Measurements from ENCODE around the gene HS6ST1.

GRCh38 chr2:128303911-128304310 lies 14.8 kb downstream of the HS6ST1 start:
- TF ChIP-seq PBX3 (CRISPR knock-in tag; IDR thresholded peaks at IDR 0.05) (no peak), KLF9 (tag by site-specific recombination; IDR thresholded peaks at IDR 0.05; ENCODE audit: low read depth) (no peak), ZBTB48 (tag by site-specific recombination; IDR thresholded peaks at IDR 0.05) (no peak), ZNF146 (tag by site-specific recombination; IDR thresholded peaks at IDR 0.05) (no peak), ZSCAN5A (tag by site-specific recombination; IDR thresholded peaks at IDR 0.05) (no peak), CTCF (tag by site-specific recombination; IDR thresholded peaks at IDR 0.05) (no peak), ZNF311 (tag by site-specific recombination; IDR thresholded peaks at IDR 0.05; ENCODE audit: borderline replicate concordance) (no peak), AEBP2 (tag by site-specific recombination; IDR thresholded peaks at IDR 0.05; ENCODE audit: borderline replicate concordance) (no peak), ELK4 (IDR thresholded peaks at IDR 0.05; ENCODE audit: borderline replicate concordance, low read depth, low read length) (no peak), ZNF280D (tag by site-specific recombination; IDR thresholded peaks at IDR 0.05) (no peak), ZNF175 (tag by site-specific recombination; IDR thresholded peaks at IDR 0.05) (no peak), ZNF791 (tag by site-specific recombination; IDR thresholded peaks at IDR 0.05) (no peak), ZNF704 (tag by site-specific recombination; IDR thresholded peaks at IDR 0.05) (no peak), ZNF670 (tag by site-specific recombination; IDR thresholded peaks at IDR 0.05; ENCODE audit: low read depth) (no peak)
